GM18519 (cell line): Measurements from ENCODE around the gene CCDC34.
"Not testable (repeated sequence)": the region's sequence is repeated elsewhere in the genome, so short reads cannot be mapped to it uniquely, and the experiment has no call there.

Experiments used
- ATAC-seq: cut with Tn5 transposase; IDR thresholded peaks from one replicate; pipeline ENCODE4 v1.9.1; 2021; ENCODE audit warnings: mild to moderate bottlenecking, moderate library complexity; ENCODE audit not compliant: unreplicated experiment, low FRiP score

CCDC34 gene

GRCh38 chr11:27367881-27368280, 4.9 kb upstream of the CCDC34 start:
- ATAC-seq: no peak

DNA sequence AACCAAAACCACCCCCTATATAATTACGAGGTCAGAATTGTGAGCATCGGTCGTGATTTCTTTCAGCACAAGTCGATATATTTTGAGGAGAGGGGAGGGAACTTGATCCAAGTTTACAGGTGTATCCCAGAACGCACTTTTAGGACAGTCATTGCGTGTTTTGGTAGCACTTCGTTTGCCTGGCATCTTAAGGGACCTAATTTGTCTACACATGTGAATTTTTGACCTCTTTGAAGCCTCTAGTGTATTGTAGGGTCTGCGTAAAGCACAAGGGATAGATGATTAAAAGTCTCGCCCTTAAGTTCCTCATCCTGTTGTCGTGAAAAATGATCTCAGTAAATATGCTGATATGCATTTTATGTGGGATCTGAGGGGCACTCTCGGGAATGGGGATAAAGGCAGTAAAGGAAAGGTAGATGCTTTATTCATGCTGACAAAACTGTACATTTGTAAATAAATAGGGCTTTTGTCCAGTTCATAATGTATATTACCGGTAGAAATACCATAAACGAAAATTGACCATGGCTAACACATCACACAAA, 632 bp upstream of the CCDC34 start:
- no peak for ATAC-seq

GRCh38 chr11:27361649-27362431, 1.2 kb downstream of the CCDC34 start:
- no peak for ATAC-seq

DNA sequence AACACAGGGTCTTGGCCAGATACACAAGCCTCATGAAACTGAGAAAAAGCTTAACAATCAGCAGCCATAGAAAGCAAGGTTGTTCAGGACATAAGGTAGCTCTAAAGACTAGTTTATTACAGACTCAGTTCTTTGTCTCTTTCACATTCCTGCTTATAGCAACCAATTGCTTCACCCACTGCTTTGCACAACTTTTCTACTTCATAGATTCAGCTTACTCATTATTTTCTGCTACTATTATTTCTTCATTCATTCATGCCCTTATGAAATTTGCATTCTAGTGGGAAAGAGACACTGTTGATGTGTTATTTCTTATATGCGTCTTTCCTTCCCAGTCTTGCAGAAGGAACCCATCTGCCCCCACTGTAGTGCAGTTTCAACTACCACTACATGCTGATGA, 4.7 kb downstream of the CCDC34 start:
- no peak for ATAC-seq

GRCh38 chr11:27357250-27357649, 5.8 kb downstream of the CCDC34 start:
- no peak for ATAC-seq

DNA sequence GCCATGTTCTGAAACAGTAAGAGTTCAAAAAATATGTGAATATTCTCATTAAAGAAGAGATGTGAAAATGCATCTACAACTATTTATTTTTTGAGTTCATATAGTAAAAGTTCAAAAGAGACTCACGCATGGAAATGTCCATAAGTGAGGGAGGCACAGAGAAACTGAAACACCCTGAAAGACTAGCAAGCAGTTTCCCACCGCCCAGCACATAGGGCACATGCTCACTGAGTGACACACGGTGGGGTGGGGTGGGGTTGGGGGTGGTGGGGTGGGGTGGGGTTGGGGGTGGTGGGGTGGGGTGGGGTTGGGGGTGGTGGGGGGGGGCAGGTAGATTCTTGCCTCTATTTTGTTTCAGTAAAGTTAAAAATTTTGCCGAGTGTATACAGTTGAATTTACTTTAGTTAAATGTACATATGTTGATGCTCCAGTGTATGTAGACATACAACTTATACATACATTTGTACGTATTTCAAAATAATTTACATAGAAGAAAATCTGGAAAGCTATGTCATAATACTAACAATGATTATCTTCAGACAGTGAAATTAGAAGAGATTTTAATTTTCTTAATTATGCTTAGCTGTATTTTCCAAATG, 6.3 kb downstream of the CCDC34 start:
- ATAC-seq: no peak

GRCh38 chr11:27355575-27356104, 7.4 kb downstream of the CCDC34 start:
- ATAC-seq: no peak

DNA sequence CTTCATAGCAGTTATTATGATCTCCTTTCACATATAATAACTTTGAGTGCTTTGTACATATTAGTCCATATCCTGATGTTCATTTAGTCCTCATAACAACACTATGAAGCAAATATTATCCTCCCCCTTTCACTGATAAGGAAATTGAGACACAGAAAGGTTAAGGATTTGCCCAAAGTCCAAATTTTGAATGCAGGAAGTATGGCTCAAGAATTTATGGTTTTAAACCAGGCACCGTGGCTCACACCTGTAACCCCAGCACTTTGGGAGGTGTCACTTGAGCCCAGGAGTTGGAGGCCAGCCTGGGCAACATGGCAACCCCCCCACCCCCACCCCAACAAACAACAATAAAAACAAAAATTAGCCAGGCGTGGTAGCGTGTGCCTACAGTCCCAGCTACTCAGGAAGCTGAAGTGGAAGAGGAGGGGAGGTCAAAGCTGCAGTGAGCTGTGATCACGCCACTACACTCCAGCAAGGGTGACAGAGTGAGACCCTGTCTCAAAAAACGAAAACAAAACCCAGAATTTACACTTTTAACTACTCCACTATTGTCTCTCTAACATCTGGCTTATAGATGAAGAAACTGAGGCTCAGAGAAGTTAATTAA, 8.6 kb downstream of the CCDC34 start:
- no peak for ATAC-seq

- no peak for ATAC-seq
These were observed 9.2 kb downstream of the CCDC34 start for GRCh38 chr11:27353593-27354358.

DNA sequence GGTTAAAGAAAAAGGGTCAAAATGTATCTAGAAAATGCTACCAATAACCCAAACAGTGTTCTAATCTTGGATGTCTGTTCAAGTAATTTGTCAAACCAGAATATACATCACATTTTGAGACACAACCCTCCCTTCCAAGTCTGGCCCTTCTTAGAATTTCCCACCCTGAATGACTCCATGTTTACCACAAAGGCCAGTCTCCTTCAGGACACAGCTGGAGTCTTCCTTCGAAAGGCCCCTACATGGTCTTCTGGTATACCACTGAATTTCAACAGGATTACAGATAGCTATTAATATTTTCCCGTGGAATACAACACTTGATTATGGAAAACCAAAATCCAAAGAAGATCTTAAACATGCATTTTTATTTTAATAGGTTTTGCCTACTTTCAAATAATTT, 10.2 kb downstream of the CCDC34 start:
- ATAC-seq: no peak

DNA sequence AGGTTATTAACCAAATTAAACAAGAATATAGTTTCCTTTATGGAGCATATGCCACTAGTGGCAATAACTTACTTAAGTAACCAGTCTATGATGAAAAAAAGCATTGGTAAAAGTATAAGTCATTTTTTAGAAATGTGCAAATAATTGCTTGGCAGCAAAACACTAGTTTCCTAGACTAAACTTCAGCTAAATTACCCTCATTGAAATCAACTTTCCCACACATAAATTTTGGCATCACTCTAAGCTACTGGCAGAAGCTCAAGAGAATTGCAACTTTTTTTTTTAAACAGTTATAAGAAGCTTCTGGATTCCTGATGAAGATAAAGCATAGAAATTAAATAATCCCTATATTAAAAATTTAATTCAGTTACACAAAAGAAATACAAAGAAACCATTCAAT, 12.5 kb downstream of the CCDC34 start:
- no peak for ATAC-seq

GRCh38 chr11:27349919-27350318, 13.1 kb downstream of the CCDC34 start:
- ATAC-seq: no peak

GRCh38 chr11:27348340-27348873, 14.6 kb downstream of the CCDC34 start:
- ATAC-seq: no peak

DNA sequence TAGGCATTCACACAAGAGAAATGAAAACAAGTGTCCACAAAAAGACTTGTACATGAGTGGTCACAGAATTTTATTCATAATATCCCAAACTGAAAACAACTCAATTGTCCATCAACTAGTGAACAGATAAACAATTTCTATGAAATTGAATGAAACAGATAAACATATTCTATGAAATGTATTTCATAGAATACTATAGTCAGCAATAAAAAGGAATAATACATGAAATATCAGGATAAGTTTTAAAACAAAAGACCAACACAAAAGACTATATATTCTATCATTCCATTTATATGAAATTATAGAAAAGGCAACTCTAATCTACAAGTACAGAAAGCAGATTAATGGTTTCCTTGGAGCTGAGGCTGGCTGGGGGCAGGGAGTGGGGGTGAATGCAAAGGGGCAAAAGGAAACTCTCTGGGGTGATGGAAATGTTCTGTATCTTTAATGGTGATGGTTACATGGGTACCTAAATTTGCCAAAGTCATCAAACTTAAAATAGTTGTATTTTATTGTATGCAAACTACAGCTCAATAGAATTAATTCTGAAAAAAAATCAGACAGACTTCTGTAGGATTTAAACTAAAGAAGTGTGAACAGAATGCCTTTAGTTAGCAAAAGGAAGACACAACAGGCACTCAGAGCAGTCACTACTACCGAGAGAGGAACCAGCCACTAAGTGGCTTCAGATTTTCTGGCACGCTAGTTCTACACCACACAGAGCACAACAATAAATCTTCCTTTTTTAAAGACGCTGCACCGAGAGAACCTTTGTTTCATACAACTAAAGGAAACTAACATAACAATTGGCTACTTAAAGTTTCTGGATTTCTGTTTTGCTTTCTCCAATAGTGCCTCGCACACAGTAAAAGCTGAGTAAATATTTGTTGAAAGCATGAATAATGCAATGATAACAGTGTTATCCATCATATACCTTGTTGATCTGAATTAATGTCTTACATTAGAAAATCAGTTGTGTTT, 15.4 kb downstream of the CCDC34 start:
- no peak for ATAC-seq

- ATAC-seq: no peak
These were observed 23.1 kb downstream of the CCDC34 start for GRCh38 chr11:27339941-27340340.

DNA sequence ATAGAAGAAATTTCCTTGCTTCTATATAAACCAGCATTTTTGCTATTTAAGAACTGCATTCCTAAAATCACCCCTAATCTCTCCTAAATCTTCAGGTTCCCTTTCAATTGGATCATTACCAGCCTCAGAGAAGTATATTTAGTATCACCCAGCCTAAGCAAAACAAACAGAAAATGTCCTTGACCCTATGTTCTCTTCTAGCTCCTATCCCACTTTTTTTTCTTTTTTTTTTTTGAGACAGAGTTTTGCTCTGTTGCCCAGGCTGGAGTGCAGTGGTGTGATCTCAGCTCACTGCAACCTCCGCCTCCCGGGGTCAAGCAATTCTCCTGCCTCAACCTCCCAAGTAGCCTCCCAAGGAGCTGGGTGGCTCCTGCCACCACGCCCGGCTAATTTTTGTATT, 28.3 kb downstream of the CCDC34 start:
- ATAC-seq: not testable (repeated sequence)

DNA sequence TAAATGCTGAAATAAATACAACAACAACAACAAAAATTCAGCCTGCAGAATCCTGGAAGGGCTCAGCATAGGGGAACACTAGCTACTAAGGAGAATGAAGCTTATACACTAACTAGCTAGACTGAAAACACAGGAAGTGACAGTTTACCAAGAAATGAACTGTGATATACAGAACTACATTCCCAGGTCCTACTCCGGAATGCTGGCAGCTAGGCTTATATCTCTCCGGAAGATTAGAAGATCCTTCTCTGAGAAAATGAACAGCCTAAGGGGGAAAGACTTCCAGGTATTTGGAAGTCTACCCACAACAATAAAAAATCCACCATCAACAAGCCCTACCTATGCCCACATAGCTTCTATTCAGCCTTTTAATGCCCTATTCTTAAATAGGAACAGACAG, 31.0 kb downstream of the CCDC34 start:
- ATAC-seq: no peak

GRCh38 chr11:27330633-27331270, 32.3 kb downstream of the CCDC34 start:
- no peak for ATAC-seq
